C4-2B (cell line): ENCODE data around the gene SLC25A47.

ENCODE experiments used
- ZFX ChIP-seq: fragments of 450-650 bp; IDR thresholded peaks from 2 replicates; pipeline ENCODE4 v1.6.1; 2017
- TF ChIP-seq, protein P1 (sequence below): fragments of 450-650 bp; conservative IDR thresholded peaks from 2 replicates; pipeline ENCODE4 v1.5.1; 2017; ENCODE audit warnings: mild to moderate bottlenecking

DNA sequence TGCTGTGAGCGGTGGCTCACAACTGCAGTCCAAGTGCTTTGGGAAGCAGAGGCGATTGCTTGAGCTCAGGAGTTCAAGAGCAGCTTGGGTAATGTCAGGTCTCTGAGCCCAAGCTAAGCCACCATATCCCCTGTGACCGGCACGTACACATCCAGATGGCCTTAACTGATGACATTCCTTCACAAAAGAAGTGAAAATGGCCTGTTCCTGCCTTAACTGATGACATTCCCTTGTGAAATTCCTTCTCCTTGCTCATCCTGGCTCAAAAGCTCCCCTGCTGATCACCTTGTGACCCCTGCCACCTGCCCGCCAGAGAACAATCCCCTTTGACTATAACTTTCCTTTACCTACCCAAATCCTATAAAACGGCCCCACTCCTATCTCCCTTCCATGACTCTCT is 48.6 kb downstream of the SLC25A47 start:
- TF ChIP-seq, protein P1, sequence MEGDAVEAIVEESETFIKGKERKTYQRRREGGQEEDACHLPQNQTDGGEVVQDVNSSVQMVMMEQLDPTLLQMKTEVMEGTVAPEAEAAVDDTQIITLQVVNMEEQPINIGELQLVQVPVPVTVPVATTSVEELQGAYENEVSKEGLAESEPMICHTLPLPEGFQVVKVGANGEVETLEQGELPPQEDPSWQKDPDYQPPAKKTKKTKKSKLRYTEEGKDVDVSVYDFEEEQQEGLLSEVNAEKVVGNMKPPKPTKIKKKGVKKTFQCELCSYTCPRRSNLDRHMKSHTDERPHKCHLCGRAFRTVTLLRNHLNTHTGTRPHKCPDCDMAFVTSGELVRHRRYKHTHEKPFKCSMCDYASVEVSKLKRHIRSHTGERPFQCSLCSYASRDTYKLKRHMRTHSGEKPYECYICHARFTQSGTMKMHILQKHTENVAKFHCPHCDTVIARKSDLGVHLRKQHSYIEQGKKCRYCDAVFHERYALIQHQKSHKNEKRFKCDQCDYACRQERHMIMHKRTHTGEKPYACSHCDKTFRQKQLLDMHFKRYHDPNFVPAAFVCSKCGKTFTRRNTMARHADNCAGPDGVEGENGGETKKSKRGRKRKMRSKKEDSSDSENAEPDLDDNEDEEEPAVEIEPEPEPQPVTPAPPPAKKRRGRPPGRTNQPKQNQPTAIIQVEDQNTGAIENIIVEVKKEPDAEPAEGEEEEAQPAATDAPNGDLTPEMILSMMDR: no peak
- no peak for TF ChIP-seq ZFX
